Measurements from ENCODE around the gene SMIM13. TPM values are rescaled to one million over a fixed set of nuclear protein-coding genes. Genes with fewer than 3 reads are reported as not detected.

Gene SMIM13
- total and polyA plus RNA-seq, 2 experiments from 2014 or later = 8.9 to 9.6 TPM

- H3K27ac ChIP-seq = no peak overlapping the region
- no peaks in the 10 kb centered on the region for H3K36me3 ChIP-seq
- H3K4me1 ChIP-seq (ENCODE audit: low read depth) = no peaks in the 10 kb centered on the region
- no peaks in the 10 kb centered on the region for H3K9me3 ChIP-seq (ENCODE audit: low read depth)
- H3K4me3 ChIP-seq = no peak overlapping the region
- no peaks in the 10 kb centered on the region for H3K27me3 ChIP-seq
- TF ChIP-seq, protein P1, sequence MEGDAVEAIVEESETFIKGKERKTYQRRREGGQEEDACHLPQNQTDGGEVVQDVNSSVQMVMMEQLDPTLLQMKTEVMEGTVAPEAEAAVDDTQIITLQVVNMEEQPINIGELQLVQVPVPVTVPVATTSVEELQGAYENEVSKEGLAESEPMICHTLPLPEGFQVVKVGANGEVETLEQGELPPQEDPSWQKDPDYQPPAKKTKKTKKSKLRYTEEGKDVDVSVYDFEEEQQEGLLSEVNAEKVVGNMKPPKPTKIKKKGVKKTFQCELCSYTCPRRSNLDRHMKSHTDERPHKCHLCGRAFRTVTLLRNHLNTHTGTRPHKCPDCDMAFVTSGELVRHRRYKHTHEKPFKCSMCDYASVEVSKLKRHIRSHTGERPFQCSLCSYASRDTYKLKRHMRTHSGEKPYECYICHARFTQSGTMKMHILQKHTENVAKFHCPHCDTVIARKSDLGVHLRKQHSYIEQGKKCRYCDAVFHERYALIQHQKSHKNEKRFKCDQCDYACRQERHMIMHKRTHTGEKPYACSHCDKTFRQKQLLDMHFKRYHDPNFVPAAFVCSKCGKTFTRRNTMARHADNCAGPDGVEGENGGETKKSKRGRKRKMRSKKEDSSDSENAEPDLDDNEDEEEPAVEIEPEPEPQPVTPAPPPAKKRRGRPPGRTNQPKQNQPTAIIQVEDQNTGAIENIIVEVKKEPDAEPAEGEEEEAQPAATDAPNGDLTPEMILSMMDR (IDR thresholded peaks at IDR 0.05; ENCODE audit: low read depth, low read length) = no peak
- peak in 1 of 2 donors; percentile 35 for DNase-seq (ENCODE audit: low read depth in 1 of 2, low spot score in 1 of 2)
These were observed 26.8 kb downstream of the SMIM13 start for GRCh38 chr6:11120271-11121005.

DNA sequence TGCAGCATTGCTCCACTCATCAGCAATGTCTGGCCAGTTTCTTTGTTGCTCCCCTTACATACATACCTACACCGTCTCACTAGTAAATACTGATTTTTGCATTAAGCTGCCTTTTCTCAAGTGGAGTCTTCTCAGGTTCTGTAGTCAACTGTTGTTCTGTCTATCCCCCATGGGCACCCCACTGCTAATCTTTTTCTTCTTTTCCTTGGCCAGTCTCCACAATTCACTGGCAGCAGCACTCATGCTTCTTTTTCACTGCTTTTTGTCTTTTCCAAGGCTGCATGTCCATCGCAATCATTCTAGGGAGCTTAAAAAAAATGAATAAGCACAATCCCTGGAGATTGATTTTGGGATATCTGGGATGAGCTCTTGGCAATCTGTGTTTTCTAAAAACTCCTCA is 28.2 kb downstream of the SMIM13 start:
- Histone ChIP-seq H3K9me3 (ENCODE audit: low read depth) (no peaks in the 10 kb centered on the region), H3K4me3 (no peak overlapping the region), H3K36me3 (no peaks in the 10 kb centered on the region), H3K27me3 (no peaks in the 10 kb centered on the region), H3K27ac (no peak overlapping the region), H3K4me1 (ENCODE audit: low read depth) (no peaks in the 10 kb centered on the region)
- TF ChIP-seq, protein P1 (IDR thresholded peaks at IDR 0.05; ENCODE audit: low read depth, low read length) = no peak
- peak in 1 of 2 donors; percentile 40 for DNase-seq (ENCODE audit: low read depth in 1 of 2, low spot score in 1 of 2)

- Histone ChIP-seq H3K36me3 (no peaks in the 10 kb centered on the region), H3K27me3 (no peaks in the 10 kb centered on the region), H3K9me3 (ENCODE audit: low read depth) (no peaks in the 10 kb centered on the region), H3K4me1 (ENCODE audit: low read depth) (no peaks in the 10 kb centered on the region), H3K4me3 (no peak overlapping the region), H3K27ac (no peak overlapping the region)
- no peak for DNase-seq (ENCODE audit: low read depth in 1 of 2, low spot score in 1 of 2)
- TF ChIP-seq, protein P1 (IDR thresholded peaks at IDR 0.05; ENCODE audit: low read depth, low read length) = no peak
These were observed 28.7 kb downstream of the SMIM13 start for GRCh38 chr6:11122380-11122779.

DNA sequence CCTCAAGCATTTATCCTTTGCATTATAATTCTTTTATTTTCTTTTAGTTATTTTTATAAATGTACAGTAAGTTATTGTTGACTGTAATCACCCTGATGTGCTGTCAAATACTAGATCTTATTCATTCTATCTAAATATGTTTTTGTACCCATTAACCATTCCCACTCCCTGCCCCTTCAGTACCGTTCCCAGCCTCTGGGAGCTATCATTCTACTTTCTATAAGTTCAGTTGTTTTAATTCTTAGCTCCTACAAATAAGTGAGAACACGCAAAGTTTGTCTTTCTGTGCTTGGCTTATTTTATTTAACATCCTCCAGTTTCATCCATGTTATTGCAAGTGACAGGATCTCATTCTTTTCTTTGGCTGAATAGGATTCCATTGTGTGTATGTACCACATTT is 30.3 kb downstream of the SMIM13 start:
- TF ChIP-seq, protein P1 (IDR thresholded peaks at IDR 0.05; ENCODE audit: low read depth, low read length) = peak; percentile 4
- Histone ChIP-seq H3K9me3 (ENCODE audit: low read depth) (no peaks in the 10 kb centered on the region), H3K27ac (no peak overlapping the region), H3K4me1 (ENCODE audit: low read depth) (no peaks in the 10 kb centered on the region), H3K4me3 (no peak overlapping the region), H3K36me3 (no peaks in the 10 kb centered on the region), H3K27me3 (no peaks in the 10 kb centered on the region)
- no peak for DNase-seq (ENCODE audit: low read depth in 1 of 2, low spot score in 1 of 2)

- no peak for DNase-seq (ENCODE audit: low read depth in 1 of 2, low spot score in 1 of 2)
- TF ChIP-seq, protein P1 (IDR thresholded peaks at IDR 0.05; ENCODE audit: low read depth, low read length) = no peak
These were observed 33.2 kb downstream of the SMIM13 start for GRCh38 chr6:11126876-11127275.

More at GRCh38 chr6:11126876-11127275, 33.2 kb downstream of the SMIM13 start:
- Histone ChIP-seq H3K27me3 (no peaks in the 10 kb centered on the region), H3K9me3 (ENCODE audit: low read depth) (no peaks in the 10 kb centered on the region), H3K4me3 (no peak overlapping the region), H3K4me1 (ENCODE audit: low read depth) (no peaks in the 10 kb centered on the region), H3K36me3 (no peaks in the 10 kb centered on the region), H3K27ac (no peak overlapping the region)
